H9 (cell line): Measurements from ENCODE around the gene PPFIBP2. TPM values are rescaled to one million over a fixed set of nuclear protein-coding genes. Genes with fewer than 3 reads are reported as not detected.

Source experiments
- DNase-seq: peaks from one replicate; pipeline ENCODE4 v3.0.0-alpha.2; 2017
- H2AFZ ChIP-seq: one replicate; pipeline ENCODE4 v1.6.1; 2013; ENCODE audit warnings: mild to moderate bottlenecking, low read length, control low read depth, moderate library complexity
- H2AK5ac ChIP-seq: 2 replicates; pipeline ENCODE4 v1.6.1; 2013; ENCODE audit warnings: low read length, control low read depth, mixed read lengths; ENCODE audit not compliant: insufficient read length
- H2BK120ac ChIP-seq: one replicate; pipeline ENCODE4 v1.6.1; 2013; ENCODE audit warnings: low read depth, mild to moderate bottlenecking, low read length, control low read depth, inconsistent platforms; ENCODE audit not compliant: poor library complexity, severe bottlenecking
- H2BK12ac ChIP-seq: 2 replicates; pipeline ENCODE4 v1.6.1; 2013; ENCODE audit warnings: low read length, control low read depth, mixed read lengths, low read depth; ENCODE audit not compliant: insufficient read length
- H2BK15ac ChIP-seq: 2 replicates; pipeline ENCODE4 v1.6.1; 2013; ENCODE audit warnings: low read depth, low read length, control low read depth
- H2BK20ac ChIP-seq: one replicate; pipeline ENCODE4 v1.6.1; 2013; ENCODE audit warnings: low read depth, mild to moderate bottlenecking, low read length, control low read depth, inconsistent platforms; ENCODE audit not compliant: poor library complexity, severe bottlenecking
- H2BK5ac ChIP-seq: 2 replicates; pipeline ENCODE4 v1.6.1; 2013; ENCODE audit warnings: low read length, control low read depth, mixed read lengths; ENCODE audit not compliant: insufficient read length
- H3K14ac ChIP-seq: 2 replicates; pipeline ENCODE4 v1.6.1; 2013; ENCODE audit warnings: low read length, control low read depth; ENCODE audit not compliant: insufficient read depth
- H3K18ac ChIP-seq: 2 replicates; pipeline ENCODE4 v1.6.1; 2013; ENCODE audit warnings: low read depth, mild to moderate bottlenecking, mixed read lengths, low read length, control low read depth; ENCODE audit not compliant: insufficient read length
- H3K23ac ChIP-seq: 2 replicates; pipeline ENCODE4 v1.6.1; 2013; ENCODE audit warnings: low read length, control low read depth, mixed read lengths, low read depth; ENCODE audit not compliant: insufficient read length
- H3K23me2 ChIP-seq: 2 replicates; pipeline ENCODE4 v1.6.1; 2013; ENCODE audit warnings: low read depth, mild to moderate bottlenecking, mixed read lengths, low read length, control low read depth; ENCODE audit not compliant: insufficient read length, poor library complexity, severe bottlenecking
- H3K27ac ChIP-seq: 2 replicates; pipeline ENCODE4 v1.5.1; 2013; ENCODE audit warnings: low read length, control low read depth, mixed read lengths, low read depth; ENCODE audit not compliant: insufficient read length
- H3K27me3 ChIP-seq: 2 replicates; pipeline ENCODE4 v1.6.1; 2013; ENCODE audit warnings: low read length, control low read depth, inconsistent platforms; ENCODE audit not compliant: insufficient read depth
- H3K4ac ChIP-seq: 2 replicates; pipeline ENCODE4 v1.6.1; 2013; ENCODE audit warnings: low read depth, mild to moderate bottlenecking, control low read depth, inconsistent platforms, low read length, moderate library complexity
- H3K4me1 ChIP-seq: 2 replicates; pipeline ENCODE4 v1.6.1; 2013; ENCODE audit warnings: low read length, control low read depth, inconsistent platforms; ENCODE audit not compliant: insufficient read depth
- H3K4me2 ChIP-seq: 2 replicates; pipeline ENCODE4 v1.6.1; 2013; ENCODE audit warnings: low read length, control low read depth, mixed read lengths; ENCODE audit not compliant: insufficient read length, insufficient read depth
- H3K56ac ChIP-seq: 2 replicates; pipeline ENCODE4 v1.6.1; 2013; ENCODE audit warnings: low read depth, mild to moderate bottlenecking, mixed read lengths, low read length, control low read depth; ENCODE audit not compliant: insufficient read length
- H3K79me1 ChIP-seq: 2 replicates; pipeline ENCODE4 v1.6.1; 2013; ENCODE audit warnings: low read depth, mild to moderate bottlenecking, moderate library complexity, low read length, control low read depth, inconsistent platforms; ENCODE audit not compliant: insufficient read depth, poor library complexity, severe bottlenecking
- H3K79me2 ChIP-seq: 2 replicates; pipeline ENCODE4 v1.6.1; 2013; ENCODE audit warnings: low read length, control low read depth, inconsistent platforms; ENCODE audit not compliant: insufficient read depth
- H3K9ac ChIP-seq: 2 replicates; pipeline ENCODE4 v1.6.1; 2013; ENCODE audit warnings: low read length, control low read depth, mixed read lengths; ENCODE audit not compliant: insufficient read length; ENCODE audit errors: extremely low read depth
- H3K9me3 ChIP-seq: one replicate; pipeline ENCODE4 v1.6.1; 2013; ENCODE audit warnings: low read depth, low read length, inconsistent platforms; ENCODE audit not compliant: control insufficient read depth
- H3T11ph ChIP-seq: one replicate; pipeline ENCODE4 v1.6.1; 2013; ENCODE audit warnings: mild to moderate bottlenecking, low read length, control low read depth, inconsistent platforms
- H4K20me1 ChIP-seq: one replicate; pipeline ENCODE4 v1.6.1; 2013; ENCODE audit not compliant: control insufficient read depth, insufficient read length, insufficient read depth
- H4K5ac ChIP-seq: 2 replicates; pipeline ENCODE4 v1.6.1; 2013; ENCODE audit warnings: low read depth, mild to moderate bottlenecking, mixed read lengths, low read length, control low read depth; ENCODE audit not compliant: insufficient read length
- H4K8ac ChIP-seq: replicated peaks from 2 replicates; pipeline ENCODE4 v1.6.1; 2013; ENCODE audit warnings: low read length, control low read depth, mixed read lengths, low read depth; ENCODE audit not compliant: insufficient read length
- H4K91ac ChIP-seq: 2 replicates; pipeline ENCODE4 v1.6.1; 2013; ENCODE audit warnings: low read depth, mild to moderate bottlenecking, moderate library complexity, mixed read lengths, low read length, control low read depth; ENCODE audit not compliant: insufficient read length
- H3K27ac Mint-ChIP-seq, 3 experiments: 2 replicates in 2 of 3; 3 replicates in 1 of 3; pipeline ENCODE4 v1.8.0; 2020 to 2021; ENCODE audit warnings: mixed read lengths in 3 of 3, mild to moderate bottlenecking in 1 of 3, moderate library complexity in 1 of 3
- H3K27me3 Mint-ChIP-seq: 2 replicates; pipeline ENCODE4 v1.8.0; 2021; ENCODE audit warnings: low read depth, mild to moderate bottlenecking, moderate library complexity, mixed read lengths
- H3K36me3 Mint-ChIP-seq, 3 experiments: 2 replicates in 2 of 3; 3 replicates in 1 of 3; pipeline ENCODE4 v1.8.0; 2020 to 2021; ENCODE audit warnings: low read depth in 3 of 3, mixed read lengths in 3 of 3; ENCODE audit not compliant: insufficient read depth in 1 of 3
- H3K4me1 Mint-ChIP-seq, 2 experiments: 2 replicates each; pipeline ENCODE4 v1.8.0; 2020; ENCODE audit warnings: mixed read lengths in 2 of 2
- H3K4me3 Mint-ChIP-seq, 2 experiments: 2 replicates in 1 of 2; 3 replicates in 1 of 2; pipeline ENCODE4 v1.8.0; 2020 to 2021; ENCODE audit warnings: mild to moderate bottlenecking in 2 of 2, mixed read lengths in 2 of 2, moderate library complexity in 1 of 2
- H3K9me3 Mint-ChIP-seq, 2 experiments: 2 replicates in 1 of 2; 3 replicates in 1 of 2; pipeline ENCODE4 v1.8.0; 2020; ENCODE audit warnings: mild to moderate bottlenecking in 2 of 2, mixed read lengths in 2 of 2, moderate library complexity in 1 of 2
- WGBS: extraction: QIAGEN DNeasy Blood & Tissue Kit; methylation state at CpG from one replicate; pipeline ENCODE4 v1.1.7; 2013; ENCODE audit warnings: missing lambda C conversion rate, low lambda C conversion rate, mixed read lengths; ENCODE audit not compliant: insufficient read length; ENCODE audit errors: extremely low coverage; 5-methylcytosine and 5-hydroxymethylcytosine counted together
- total RNA-seq: library from RNA; stranded (reverse); gene quantifications from 2 replicates; pipeline ENCODE4 v1.2.1, GENCODE V29; 2021
- TF ChIP-seq, protein P1 (sequence below): fragments of 200-600 bp; sonication (generic); conservative IDR thresholded peaks from 3 replicates; pipeline ENCODE4 v1.8.0; 2021; ENCODE audit warnings: antibody characterized with exemption, mild to moderate bottlenecking

Gene PPFIBP2
- total RNA-seq, 1 experiment from 2014 or later: 8.3 TPM

DNA sequence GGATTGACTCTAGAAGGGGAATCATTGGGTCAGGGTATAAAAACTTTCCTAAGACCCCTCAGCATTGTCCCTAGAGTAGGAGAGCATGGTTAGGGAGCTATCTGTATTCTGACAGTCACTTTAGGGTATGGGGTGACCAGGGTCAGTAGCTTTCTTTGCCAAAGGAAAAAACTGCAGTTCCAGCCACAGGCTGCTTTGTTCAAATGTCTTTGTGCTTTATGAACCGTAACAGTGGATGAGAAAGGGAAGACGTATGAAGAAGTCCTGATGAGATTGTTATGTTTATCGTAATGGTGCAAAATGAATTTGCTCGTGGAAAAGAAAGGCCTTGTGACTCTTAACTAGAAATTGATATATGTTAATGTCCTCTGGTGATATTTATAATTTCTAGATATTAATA, 129.5 kb downstream of the PPFIBP2 start:
- Histone ChIP-seq H4K8ac (no peak overlapping the region), H3K9me3 (no peaks in the 10 kb centered on the region), H2BK120ac (no peak overlapping the region), H4K20me1 (no peaks in the 10 kb centered on the region), H3K23me2 (no peaks in the 10 kb centered on the region), H3K4me1 (no peaks in the 10 kb centered on the region), H2BK15ac (no peak overlapping the region), H2AK5ac (no peak overlapping the region), H3K56ac (no peak overlapping the region), H3K79me2 (no peaks in the 10 kb centered on the region), H3K4me2 (no peak overlapping the region), H3K18ac (no peak overlapping the region), H2BK20ac (no peak overlapping the region), H2AFZ (no peak overlapping the region), H2BK5ac (no peak overlapping the region), H4K91ac (no peak overlapping the region), H2BK12ac (no peak overlapping the region), H3K14ac (no peak overlapping the region), H3K27me3 (no peaks in the 10 kb centered on the region), H3K4ac (no peak overlapping the region), H3T11ph (no peak overlapping the region), H3K23ac (no peak overlapping the region), H3K27ac (no peak overlapping the region), H3K79me1 (no peaks in the 10 kb centered on the region), H4K5ac (no peak overlapping the region), H3K9ac (no peak overlapping the region)
- Mint-ChIP-seq H3K27me3 (no peaks in the 10 kb centered on the region), H3K4me3 (no peak overlapping the region), H3K4me1 (peaks cover 9 to 13% of the 10 kb centered on the region in 2 experiments; a peak in 2 of 4 replicates), H3K9me3 (no peaks in the 10 kb centered on the region), H3K36me3 (peaks cover 0 to 17% (median 8%) of the 10 kb centered on the region in 3 experiments; a peak in 5 of 7 replicates), H3K27ac (no peak overlapping the region; a peak in 1 of 7 replicates)
- 100% methylated on average over 4 of the region's 4 CpGs for WGBS
- TF ChIP-seq, protein P1, sequence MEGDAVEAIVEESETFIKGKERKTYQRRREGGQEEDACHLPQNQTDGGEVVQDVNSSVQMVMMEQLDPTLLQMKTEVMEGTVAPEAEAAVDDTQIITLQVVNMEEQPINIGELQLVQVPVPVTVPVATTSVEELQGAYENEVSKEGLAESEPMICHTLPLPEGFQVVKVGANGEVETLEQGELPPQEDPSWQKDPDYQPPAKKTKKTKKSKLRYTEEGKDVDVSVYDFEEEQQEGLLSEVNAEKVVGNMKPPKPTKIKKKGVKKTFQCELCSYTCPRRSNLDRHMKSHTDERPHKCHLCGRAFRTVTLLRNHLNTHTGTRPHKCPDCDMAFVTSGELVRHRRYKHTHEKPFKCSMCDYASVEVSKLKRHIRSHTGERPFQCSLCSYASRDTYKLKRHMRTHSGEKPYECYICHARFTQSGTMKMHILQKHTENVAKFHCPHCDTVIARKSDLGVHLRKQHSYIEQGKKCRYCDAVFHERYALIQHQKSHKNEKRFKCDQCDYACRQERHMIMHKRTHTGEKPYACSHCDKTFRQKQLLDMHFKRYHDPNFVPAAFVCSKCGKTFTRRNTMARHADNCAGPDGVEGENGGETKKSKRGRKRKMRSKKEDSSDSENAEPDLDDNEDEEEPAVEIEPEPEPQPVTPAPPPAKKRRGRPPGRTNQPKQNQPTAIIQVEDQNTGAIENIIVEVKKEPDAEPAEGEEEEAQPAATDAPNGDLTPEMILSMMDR: no peak
- no peak for DNase-seq
